Fibroblast of mammary gland (primary cell): Measurements from ENCODE around the gene GRK6.
A peak's percentile ranks its signal among the peaks of the same experiment; 100 is the strongest.

ENCODE experiments used
- DNase-seq: peaks from one replicate; pipeline ENCODE4 v3.0.0-alpha.2; 2010; ENCODE audit warnings: low read depth
- H3K4me3 ChIP-seq: 2 replicates; pipeline ENCODE4 v1.5.1; 2011; ENCODE audit warnings: low read depth, mild to moderate bottlenecking, low read length, moderate library complexity; ENCODE audit not compliant: control insufficient read depth
- TF ChIP-seq, protein P1 (sequence below): conservative IDR thresholded peaks from 2 replicates; pipeline ENCODE4 v1.5.1; 2011; ENCODE audit warnings: low read depth, low read length, inconsistent platforms; ENCODE audit not compliant: control insufficient read depth, insufficient read depth

GRK6 gene

DNA sequence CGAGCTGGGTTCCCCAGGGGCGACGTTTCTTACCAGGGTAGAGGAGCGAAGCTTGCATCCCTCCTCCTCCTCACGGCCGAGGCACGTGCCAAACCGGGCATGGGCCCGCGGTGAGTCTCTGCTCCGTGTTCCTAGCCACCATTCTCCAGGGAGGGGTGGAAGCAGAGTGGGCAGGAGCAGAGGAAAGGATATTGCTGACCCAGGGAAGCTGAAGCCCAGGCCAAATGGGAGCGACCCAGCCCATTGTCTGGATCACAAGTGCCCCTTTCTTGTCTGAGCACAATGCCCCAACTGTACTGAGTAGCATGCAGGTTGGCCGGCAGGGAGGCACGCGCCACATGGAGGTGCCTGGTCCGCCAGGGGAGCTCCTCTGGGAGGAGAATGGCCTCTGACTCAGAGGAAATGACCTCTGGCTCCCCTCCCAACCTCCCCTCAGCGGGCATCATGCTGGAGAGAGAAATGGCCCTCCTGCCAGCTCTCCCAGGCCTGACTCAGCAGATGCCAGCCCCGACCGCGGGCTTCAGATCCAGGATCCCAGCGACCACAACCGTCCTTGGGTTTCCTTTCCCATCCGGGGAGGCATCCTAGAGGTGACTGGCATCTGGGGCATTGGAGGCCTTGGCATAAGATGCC, 21.3 kb downstream of the GRK6 start:
- H3K4me3 ChIP-seq: peak overlapping the region; percentile 46
- peak; percentile 80 for DNase-seq
- TF ChIP-seq, protein P1, sequence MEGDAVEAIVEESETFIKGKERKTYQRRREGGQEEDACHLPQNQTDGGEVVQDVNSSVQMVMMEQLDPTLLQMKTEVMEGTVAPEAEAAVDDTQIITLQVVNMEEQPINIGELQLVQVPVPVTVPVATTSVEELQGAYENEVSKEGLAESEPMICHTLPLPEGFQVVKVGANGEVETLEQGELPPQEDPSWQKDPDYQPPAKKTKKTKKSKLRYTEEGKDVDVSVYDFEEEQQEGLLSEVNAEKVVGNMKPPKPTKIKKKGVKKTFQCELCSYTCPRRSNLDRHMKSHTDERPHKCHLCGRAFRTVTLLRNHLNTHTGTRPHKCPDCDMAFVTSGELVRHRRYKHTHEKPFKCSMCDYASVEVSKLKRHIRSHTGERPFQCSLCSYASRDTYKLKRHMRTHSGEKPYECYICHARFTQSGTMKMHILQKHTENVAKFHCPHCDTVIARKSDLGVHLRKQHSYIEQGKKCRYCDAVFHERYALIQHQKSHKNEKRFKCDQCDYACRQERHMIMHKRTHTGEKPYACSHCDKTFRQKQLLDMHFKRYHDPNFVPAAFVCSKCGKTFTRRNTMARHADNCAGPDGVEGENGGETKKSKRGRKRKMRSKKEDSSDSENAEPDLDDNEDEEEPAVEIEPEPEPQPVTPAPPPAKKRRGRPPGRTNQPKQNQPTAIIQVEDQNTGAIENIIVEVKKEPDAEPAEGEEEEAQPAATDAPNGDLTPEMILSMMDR: no peak

DNA sequence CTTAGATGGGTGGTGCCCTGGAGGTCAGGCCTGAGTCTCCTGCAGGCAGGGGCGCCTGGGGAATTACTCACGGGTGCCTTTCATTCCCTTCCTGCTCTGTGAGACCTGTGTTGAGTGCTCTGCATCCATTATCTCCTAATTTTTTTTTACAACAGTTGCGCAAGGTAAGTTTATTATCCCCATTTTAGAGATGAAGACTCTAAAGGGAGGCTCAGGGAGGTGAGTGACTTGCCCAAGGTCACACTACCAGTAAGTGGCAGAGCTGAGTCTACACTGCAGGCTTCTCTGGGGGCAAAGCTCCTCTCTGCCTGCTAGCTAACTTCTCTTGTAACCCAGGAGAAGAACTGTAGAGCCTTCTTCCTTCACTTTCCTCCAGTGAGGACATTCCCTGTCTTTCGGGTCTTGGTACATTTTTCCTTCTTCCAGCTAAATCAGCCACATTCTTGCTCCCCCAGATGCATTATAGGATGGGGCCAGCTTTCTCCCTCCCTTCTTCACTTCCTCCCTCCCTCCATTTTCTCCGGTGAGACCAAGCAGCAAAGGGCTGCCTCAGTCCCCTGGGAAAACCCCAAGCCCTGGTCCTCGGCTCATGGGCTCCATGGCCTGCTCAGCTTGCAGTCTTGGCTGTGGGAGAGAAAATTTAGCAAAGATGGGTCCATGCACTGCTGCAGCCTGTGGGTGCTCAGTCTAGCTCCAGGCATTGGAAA, 21.9 kb downstream of the GRK6 start:
- no peak for DNase-seq
- no peak overlapping the region for H3K4me3 ChIP-seq
- TF ChIP-seq, protein P1: no peak

DNA sequence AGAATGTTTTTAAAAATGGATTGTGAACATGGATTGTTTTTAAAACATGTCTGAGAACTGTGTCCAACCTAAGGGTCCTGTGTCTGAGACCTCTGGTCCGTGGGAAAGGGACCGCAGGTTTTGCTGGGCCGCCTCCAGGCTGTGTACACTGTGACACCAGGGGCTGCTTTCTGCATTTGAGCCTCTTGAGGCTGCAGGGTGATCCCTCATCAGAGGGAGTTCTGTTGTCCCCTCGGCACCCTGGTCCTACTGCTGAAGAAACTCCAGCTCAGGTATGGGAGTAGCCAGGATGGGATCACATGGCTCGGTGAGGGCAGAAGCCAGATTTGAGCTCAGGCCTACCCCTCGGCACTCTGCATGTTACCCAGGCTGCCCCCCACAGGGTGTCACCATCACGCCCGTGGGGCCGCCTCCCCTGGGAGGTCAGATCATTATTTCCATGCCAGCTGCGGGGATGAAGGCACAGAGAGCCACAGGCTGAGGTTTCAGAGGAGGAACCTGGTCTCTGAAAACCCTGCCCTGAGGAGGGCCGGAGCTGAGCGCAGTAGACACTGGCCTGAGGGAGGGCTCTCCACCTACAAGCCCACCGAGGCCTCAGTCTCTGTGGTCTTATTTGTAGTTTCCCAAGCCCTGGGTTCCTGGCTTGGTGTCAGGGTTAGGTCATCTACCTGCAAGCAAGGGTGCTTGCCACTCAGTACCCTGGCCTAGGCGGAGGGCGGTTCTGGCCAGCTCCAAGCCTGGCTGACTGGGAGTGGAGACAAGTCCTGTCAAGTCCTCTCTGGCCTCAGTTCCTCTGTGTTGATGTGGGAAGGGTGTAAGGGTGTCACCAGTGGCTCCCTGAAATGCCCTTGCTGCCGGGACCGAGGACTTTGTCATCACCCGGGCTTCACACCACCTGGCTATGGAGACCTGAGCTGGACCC, 22.9 kb downstream of the GRK6 start:
- no peak for DNase-seq
- TF ChIP-seq, protein P1: no peak

DNA sequence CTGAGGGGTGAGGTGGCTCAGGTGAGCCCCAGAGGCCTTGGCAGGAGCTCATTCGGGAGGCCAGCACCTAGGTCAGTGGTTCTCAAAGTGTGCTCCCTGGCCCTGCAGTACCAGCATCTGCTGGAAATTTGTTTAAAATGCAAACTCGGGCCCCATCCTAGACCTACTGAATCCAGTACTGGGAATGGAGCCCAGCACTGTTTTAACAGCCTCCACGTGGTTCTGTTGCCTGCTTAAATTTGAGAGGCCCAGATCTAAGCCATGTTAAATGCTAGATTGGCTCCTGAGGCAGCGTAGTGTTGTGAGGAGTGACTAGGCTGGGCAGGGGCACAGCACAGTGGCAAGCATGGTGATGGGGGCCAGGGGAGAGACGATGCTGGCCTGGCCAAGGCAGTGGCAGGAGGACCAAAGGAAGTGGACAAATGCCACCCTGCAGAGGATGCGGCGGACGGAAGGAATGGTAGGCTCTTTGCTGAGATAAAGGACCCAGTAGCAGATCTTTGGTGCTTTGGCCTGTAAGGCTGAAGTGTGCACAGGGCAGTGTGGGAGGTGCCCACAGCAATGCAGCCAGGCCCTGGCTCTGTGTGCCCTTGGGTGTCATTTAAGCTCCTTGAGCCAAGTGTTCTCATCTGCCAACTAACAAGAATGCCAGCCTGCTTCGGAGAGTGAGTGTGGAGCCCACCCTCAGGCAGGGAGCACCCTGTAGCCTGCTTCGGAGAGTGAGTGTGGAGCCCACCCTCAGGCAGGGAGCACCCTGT, 24.4 kb downstream of the GRK6 start:
- no peak overlapping the region for H3K4me3 ChIP-seq
- no peak for DNase-seq
- TF ChIP-seq, protein P1: no peak

More for the DNA sequence above, 22.9 kb downstream of the GRK6 start:
- no peak overlapping the region for H3K4me3 ChIP-seq

DNA sequence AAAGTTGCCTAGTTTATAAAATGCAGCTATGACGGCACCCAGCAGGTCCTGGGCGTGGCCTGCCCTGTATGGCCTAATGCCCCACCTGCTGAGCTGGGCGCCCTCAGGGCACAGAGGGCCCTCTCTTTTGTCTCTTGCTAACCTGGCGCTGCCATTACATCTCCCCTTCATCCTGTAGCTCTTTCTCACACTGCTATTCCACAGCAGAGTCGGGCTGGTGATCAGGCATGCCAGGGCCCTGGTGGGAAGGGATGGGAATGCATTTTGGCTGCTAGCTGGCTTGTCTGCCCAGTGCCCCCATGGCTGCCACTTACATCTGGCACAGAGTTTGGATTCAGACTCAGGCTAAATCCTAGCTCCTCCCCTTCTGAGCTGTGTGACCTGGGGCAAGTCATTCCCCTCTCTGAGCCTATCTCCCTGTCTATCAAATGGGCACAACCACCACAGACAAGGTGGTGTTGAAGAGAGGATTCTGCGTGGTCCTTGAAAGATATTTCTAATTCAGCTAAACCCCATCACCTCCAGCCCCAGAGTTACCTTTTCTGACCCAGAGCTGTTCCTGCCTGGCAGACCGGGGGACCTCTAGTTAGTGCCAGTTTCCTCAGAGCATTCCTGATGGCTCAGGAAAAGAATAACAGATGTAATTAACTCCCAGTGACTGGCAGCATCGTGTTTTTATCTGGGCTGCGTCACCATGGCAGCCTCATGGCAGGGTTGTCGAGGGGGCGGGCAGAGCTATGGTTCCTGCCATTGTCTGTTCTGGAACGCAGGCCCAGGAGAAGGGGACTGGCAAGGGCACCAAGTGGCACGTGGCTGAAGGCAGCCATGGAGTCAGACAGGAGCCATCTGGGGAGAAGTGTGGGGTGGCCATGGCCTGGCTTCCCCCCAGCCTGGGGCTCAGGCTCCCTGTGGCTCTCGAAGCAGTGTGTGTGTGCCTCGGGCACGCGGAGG, 26.5 kb downstream of the GRK6 start:
- TF ChIP-seq, protein P1: no peak
- no peak overlapping the region for H3K4me3 ChIP-seq
- DNase-seq: no peak
